ENCODE measurements around the gene CYP2A6. TPM values are rescaled to one million over a fixed set of nuclear protein-coding genes. Genes with fewer than 3 reads are reported as not detected.
A peak's percentile ranks its signal among the peaks of the same experiment; 100 is the strongest.

Gene CYP2A6
- total RNA-seq, 1 experiment from 2014 or later = not detected

GRCh38 chr19:40798683-40799557 is 51.3 kb downstream of the CYP2A6 start, which contains the start of gene EGLN2:
TSS of gene EGLN2 (plus strand) at chr19:40799191. CDS start at chr19:40800573, 1,382 bp downstream.
- CTCF ChIA-PET = interaction anchor here (0.7 to 2.8 kb wide), 3 partner anchors 21 to 47 kb away, joined by 3 to 15 read pairs (median 4); partner anchors contain the start of gene RAB4B
- Mint-ChIP-seq H3K36me3 (ENCODE audit: insufficient read depth, unreplicated experiment) (peaks cover 71% of the 10 kb centered on the region), H3K27me3 (ENCODE audit: unreplicated experiment) (no peaks in the 10 kb centered on the region), H3K27ac (ENCODE audit: unreplicated experiment) (peak within 1 kb of the TSS; percentile 95), H3K4me3 (ENCODE audit: low read depth, unreplicated experiment) (peak within 1 kb of the TSS; percentile 88), H3K9me3 (ENCODE audit: low read depth, unreplicated experiment) (no peaks in the 10 kb centered on the region), H3K4me1 (ENCODE audit: low read depth, unreplicated experiment) (peaks cover 53% of the 10 kb centered on the region)
- intact Hi-C loops (cut with micrococcal nuclease; ENCODE audit: unreplicated experiment) = loop anchor here (5.0 kb wide), 1 partner anchor 47 kb away; the partner anchor contains the start of genes ACTMAP and SNRPA
- TF ChIP-seq CTCF (IDR thresholded peaks at IDR 0.05; ENCODE audit: unreplicated experiment) = no peak
- no TSS peak for BruUV-seq (replicated peaks)
- peak; percentile 100 for DNase-seq

GRCh38 chr19:40797963-40798682 is 52.1 kb downstream of the CYP2A6 start:
- H3K36me3 Mint-ChIP-seq (ENCODE audit: insufficient read depth, unreplicated experiment) = peaks cover 64% of the 10 kb centered on the region
- intact Hi-C loops (cut with micrococcal nuclease; ENCODE audit: unreplicated experiment) = loop anchor here (5.0 kb wide), 1 partner anchor 46 kb away; the partner anchor contains the start of genes ACTMAP and SNRPA
- CTCF ChIA-PET = interaction anchor here (0.7 to 2.8 kb wide), 3 partner anchors 20 to 46 kb away, joined by 3 to 15 read pairs (median 4); partner anchors contain the start of gene RAB4B
- peak overlapping the region; percentile 95 for H3K27ac Mint-ChIP-seq (ENCODE audit: unreplicated experiment)
- no peaks in the 10 kb centered on the region for H3K9me3 Mint-ChIP-seq (ENCODE audit: low read depth, unreplicated experiment)
- peak; percentile 72 for DNase-seq
- BruUV-seq (replicated peaks) = no TSS peak
- TF ChIP-seq CTCF (IDR thresholded peaks at IDR 0.05; ENCODE audit: unreplicated experiment) = peak; percentile 49
- peaks cover 45% of the 10 kb centered on the region for H3K4me1 Mint-ChIP-seq (ENCODE audit: low read depth, unreplicated experiment)
- H3K4me3 Mint-ChIP-seq (ENCODE audit: low read depth, unreplicated experiment) = peak overlapping the region; percentile 88
- no peaks in the 10 kb centered on the region for H3K27me3 Mint-ChIP-seq (ENCODE audit: unreplicated experiment)

GRCh38 chr19:40797166-40797962 is 52.9 kb downstream of the CYP2A6 start:
- H3K27ac Mint-ChIP-seq (ENCODE audit: unreplicated experiment) = peak overlapping the region; percentile 95
- H3K27me3 Mint-ChIP-seq (ENCODE audit: unreplicated experiment) = no peaks in the 10 kb centered on the region
- CTCF ChIA-PET = interaction anchor here (2.8 kb wide), 1 partner anchor 19 kb away, joined by 15 read pairs; the partner anchor contains the start of gene RAB4B
- intact Hi-C loops (cut with micrococcal nuclease; ENCODE audit: unreplicated experiment) = loop anchor here (5.0 kb wide), 1 partner anchor 45 kb away; the partner anchor contains the start of genes ACTMAP and SNRPA
- no TSS peak for BruUV-seq (replicated peaks)
- H3K4me1 Mint-ChIP-seq (ENCODE audit: low read depth, unreplicated experiment) = peaks cover 38% of the 10 kb centered on the region
- peaks cover 56% of the 10 kb centered on the region for H3K36me3 Mint-ChIP-seq (ENCODE audit: insufficient read depth, unreplicated experiment)
- DNase-seq = no peak
- H3K9me3 Mint-ChIP-seq (ENCODE audit: low read depth, unreplicated experiment) = no peaks in the 10 kb centered on the region
- H3K4me3 Mint-ChIP-seq (ENCODE audit: low read depth, unreplicated experiment) = peak overlapping the region; percentile 88
- TF ChIP-seq CTCF (IDR thresholded peaks at IDR 0.05; ENCODE audit: unreplicated experiment) = no peak

Other genes starting within 250 kb of the CYP2A6 start
- 14.1 and 20.3 TPM in 2 replicates for gene LTBP4, start 249.1 kb downstream of the CYP2A6 start, total RNA-seq (2022)
- 21.4 and 25.3 TPM in 2 replicates for gene NUMBL, start 159.8 kb downstream of the CYP2A6 start, total RNA-seq (2022)
- gene COQ8B, start 133.6 kb downstream of the CYP2A6 start, total RNA-seq (2022) = 55.9 and 62.7 TPM in 2 replicates
- gene ITPKC, start 133.3 kb downstream of the CYP2A6 start, total RNA-seq (2022) = 25.3 and 32.0 TPM in 2 replicates
- 17.8 and 20.2 TPM in 2 replicates for gene ACTMAP, start 100.0 kb downstream of the CYP2A6 start, total RNA-seq (2022)
- 95.4 and 102 TPM in 2 replicates for gene SNRPA, start 99.2 kb downstream of the CYP2A6 start, total RNA-seq (2022)
- gene MIA, start 74.9 kb downstream of the CYP2A6 start, total RNA-seq (2022) = 30.2 and 49.3 TPM in 2 replicates
- gene RAB4B, start 72.2 kb downstream of the CYP2A6 start, total RNA-seq (2022) = 21.0 and 22.7 TPM in 2 replicates
- gene EGLN2, start 51.3 kb downstream of the CYP2A6 start, total RNA-seq (2022) = 95.4 and 109 TPM in 2 replicates
- gene CYP2A7, start 31.8 kb upstream of the CYP2A6 start, total RNA-seq (2022) = not detected in 2 replicates
- gene CYP2B6, start 140.8 kb upstream of the CYP2A6 start, total RNA-seq (2022) = 4.2 and 7.6 TPM in 2 replicates
- gene CYP2A13, start 238.0 kb upstream of the CYP2A6 start, total RNA-seq (2022) = not detected in 2 replicates

All from Calu3 (cell line).